CD4-positive, alpha-beta T cell (primary cell): ENCODE data around the gene MYBL2. TPM values are rescaled to one million over a fixed set of nuclear protein-coding genes. Genes with fewer than 3 reads are reported as not detected.

ENCODE experiments used
- ATAC-seq: fragments of 200-7000 bp; cut with Tn5 transposase; one replicate; pipeline ENCODE4 v1.10.0; 2022; ENCODE audit warnings: mild to moderate bottlenecking; ENCODE audit not compliant: poor library complexity
- CTCF ChIA-PET: fragments of 350-600 bp; sonication (Branson Sonifier 250); formaldehyde crosslinking; loops from one replicate; lab custom pipeline; 2021; ENCODE audit warnings: antibody characterized with exemption, inconsistent platforms; lab: Charles Lee
- POLR2A ChIA-PET: fragments of 350-600 bp; sonication (Branson Sonifier 250); formaldehyde crosslinking; loops from one replicate; lab custom pipeline; 2021; ENCODE audit warnings: antibody characterized with exemption, inconsistent platforms; lab: Charles Lee
- DNase-seq, 14 experiments: peaks; one replicate each; pipeline ENCODE4 v3.0.0-alpha.2; 2013 to 2020; ENCODE audit warnings: mixed read lengths in 2 of 14
- H3K27ac ChIP-seq, 2 donors: one replicate each; pipeline versions ENCODE4 v1.5.1 to v1.7.0; 2013; ENCODE audit warnings: low read length in 2 of 2, low read depth in 1 of 2, mild to moderate bottlenecking in 1 of 2
- H3K27me3 ChIP-seq, 2 experiments: 1 replicate in 1 of 2; 2 replicates in 1 of 2; pipeline versions ENCODE4 v1.6.1 to v1.7.0; 2013; ENCODE audit warnings: low read length in 2 of 2, control low read depth in 1 of 2, mild to moderate bottlenecking in 1 of 2, moderate library complexity in 1 of 2; ENCODE audit not compliant: insufficient read depth in 2 of 2, control insufficient read depth in 1 of 2
- H3K36me3 ChIP-seq: one replicate; pipeline ENCODE4 v1.6.1; 2013; ENCODE audit warnings: low read length, control low read depth; ENCODE audit not compliant: insufficient read depth
- H3K4me1 ChIP-seq: one replicate; pipeline ENCODE4 v1.6.1; 2013; ENCODE audit warnings: low read length, control low read depth; ENCODE audit not compliant: insufficient read depth
- H3K4me3 ChIP-seq: one replicate; pipeline ENCODE4 v1.5.1; 2013; ENCODE audit warnings: mild to moderate bottlenecking, low read length, moderate library complexity
- H3K9me3 ChIP-seq, 2 experiments: 1 replicate in 1 of 2; 2 replicates in 1 of 2; pipeline versions ENCODE4 v1.6.1 to v1.7.0; 2013; ENCODE audit warnings: low read length in 2 of 2, mild to moderate bottlenecking in 2 of 2, control low read depth in 1 of 2, moderate library complexity in 1 of 2; ENCODE audit not compliant: control insufficient read depth in 1 of 2, insufficient read depth in 1 of 2
- H3K27ac Mint-ChIP-seq: one replicate; pipeline ENCODE4 v1.8.0; 2020; ENCODE audit warnings: mixed read lengths
- H3K27me3 Mint-ChIP-seq: one replicate; pipeline ENCODE4 v1.8.0; 2021; ENCODE audit warnings: mixed read lengths
- H3K36me3 Mint-ChIP-seq: one replicate; pipeline ENCODE4 v1.8.0; 2021; ENCODE audit warnings: low read depth, mixed read lengths
- H3K4me1 Mint-ChIP-seq: one replicate; pipeline ENCODE4 v1.8.0; 2021; ENCODE audit warnings: low read depth, mixed read lengths
- H3K4me3 Mint-ChIP-seq: one replicate; pipeline ENCODE4 v1.8.0; 2020; ENCODE audit warnings: mild to moderate bottlenecking, mixed read lengths
- H3K9me3 Mint-ChIP-seq: one replicate; pipeline ENCODE4 v1.8.0; 2020; ENCODE audit warnings: mixed read lengths
- intact Hi-C, 2 experiments: fragments of 100-400 bp; cut with DNase I in 1 of 2; cut with micrococcal nuclease in 1 of 2; formaldehyde crosslinking; loops; one replicate each; pipeline versions ENCODE4 v1.15.1 to v1.9.0; 2023 to 2025; cut with DNase I, micrococcal nuclease
- polyA plus RNA-seq, 2 donors: library from polyadenylated mRNA; unstranded; fragments of 120-200 nt; gene quantifications; one replicate each; pipeline ENCODE4 v1.2.1, GENCODE V29; 2013
- total RNA-seq, 174 experiments: library from RNA in 2 of 174; stranded (reverse) in 2 of 174; gene quantifications; one replicate each; pipeline ENCODE4 v1.2.3 and lab custom pipeline; 2021 to 2026
- TF ChIP-seq, protein P1 (sequence below): fragments of 200-600 bp; IDR thresholded peaks from one replicate; pipeline ENCODE4 v1.8.0; 2022; ENCODE audit warnings: antibody characterized with exemption, mild to moderate bottlenecking

MYBL2 gene
- total RNA-seq: under 1 TPM; 0.56 to 0.69 TPM
- polyA plus RNA-seq (2013, experiment 1 of 2): 2.2 TPM
- polyA plus RNA-seq (2013, experiment 2 of 2): 3.9 TPM
- 0 to 180 (median 0.99) reads per million in 172 experiments for total RNA-seq (lab: John Stamatoyannopoulos, UW)

GRCh38 chr20:43666376-43667328 lies at the start of gene MYBL2:
TSS of gene MYBL2 (plus strand) at chr20:43667114. CDS start at chr20:43667284, 170 bp downstream.
- Mint-ChIP-seq H3K9me3 (no peaks in the 10 kb centered on the region), H3K27me3 (peaks cover 27% of the 10 kb centered on the region), H3K36me3 (no peaks in the 10 kb centered on the region), H3K4me3 (peak within 1 kb of the TSS; percentile 58), H3K27ac (no peak within 1 kb of the TSS), H3K4me1 (no peaks in the 10 kb centered on the region)
- H3K27ac ChIP-seq: no peak within 1 kb of the TSS
- ATAC-seq: peak; percentile 96
- peaks cover 16 to 24% of the 10 kb centered on the region in 2 experiments for H3K27me3 ChIP-seq
- peak; percentile 50 to 86 (median 64) for DNase-seq
- intact Hi-C loops: loop anchor here (2.0 to 5.0 kb wide), 2 partner anchors 56 to 76 kb away; partner anchors contain the start of gene IFT52 (in 1 of the 2)
- H3K4me3 ChIP-seq: peak within 1 kb of the TSS; percentile 61
- CTCF ChIA-PET: interaction anchor here (0.9 kb wide), 1 partner anchor 8 kb away, joined by 3 read pairs; no protein-coding TSS in a partner anchor
- H3K9me3 ChIP-seq: no peaks in the 10 kb centered on the region
- TF ChIP-seq, protein P1, sequence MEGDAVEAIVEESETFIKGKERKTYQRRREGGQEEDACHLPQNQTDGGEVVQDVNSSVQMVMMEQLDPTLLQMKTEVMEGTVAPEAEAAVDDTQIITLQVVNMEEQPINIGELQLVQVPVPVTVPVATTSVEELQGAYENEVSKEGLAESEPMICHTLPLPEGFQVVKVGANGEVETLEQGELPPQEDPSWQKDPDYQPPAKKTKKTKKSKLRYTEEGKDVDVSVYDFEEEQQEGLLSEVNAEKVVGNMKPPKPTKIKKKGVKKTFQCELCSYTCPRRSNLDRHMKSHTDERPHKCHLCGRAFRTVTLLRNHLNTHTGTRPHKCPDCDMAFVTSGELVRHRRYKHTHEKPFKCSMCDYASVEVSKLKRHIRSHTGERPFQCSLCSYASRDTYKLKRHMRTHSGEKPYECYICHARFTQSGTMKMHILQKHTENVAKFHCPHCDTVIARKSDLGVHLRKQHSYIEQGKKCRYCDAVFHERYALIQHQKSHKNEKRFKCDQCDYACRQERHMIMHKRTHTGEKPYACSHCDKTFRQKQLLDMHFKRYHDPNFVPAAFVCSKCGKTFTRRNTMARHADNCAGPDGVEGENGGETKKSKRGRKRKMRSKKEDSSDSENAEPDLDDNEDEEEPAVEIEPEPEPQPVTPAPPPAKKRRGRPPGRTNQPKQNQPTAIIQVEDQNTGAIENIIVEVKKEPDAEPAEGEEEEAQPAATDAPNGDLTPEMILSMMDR: no peak
- H3K36me3 ChIP-seq: no peaks in the 10 kb centered on the region
- POLR2A ChIA-PET: interaction anchor here (0.6 to 0.9 kb wide), 4 partner anchors 11 to 209 kb away, joined by 3 to 4 read pairs (median 3); partner anchors contain the start of gene SRSF6
- peaks cover 15% of the 10 kb centered on the region for H3K4me1 ChIP-seq

DNA sequence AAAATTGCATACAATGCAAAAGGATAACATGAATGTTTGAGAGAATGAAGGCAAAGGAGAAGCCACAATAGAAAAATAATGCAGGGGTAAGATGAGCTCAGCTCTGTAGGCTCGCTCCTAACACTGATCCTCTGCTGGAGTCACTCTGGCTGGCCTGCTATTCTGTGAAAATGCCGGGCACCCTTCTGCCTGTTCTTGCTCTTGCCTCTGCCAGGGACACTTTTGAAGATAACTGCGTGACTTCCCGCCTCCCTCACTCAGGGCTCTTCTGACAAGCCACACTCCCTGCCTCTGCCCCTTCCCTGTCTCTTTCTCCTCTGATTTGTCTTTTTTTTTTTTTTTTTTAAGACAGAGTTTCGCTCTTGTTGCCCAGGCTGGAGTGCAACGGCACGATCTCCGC lies 35.3 kb upstream of the MYBL2 start:
- H3K27ac Mint-ChIP-seq: no peak overlapping the region
- Histone ChIP-seq H3K4me3 (no peak overlapping the region), H3K4me1 (no peaks in the 10 kb centered on the region), H3K9me3 (no peaks in the 10 kb centered on the region), H3K27ac (no peak overlapping the region), H3K36me3 (peaks cover 15% of the 10 kb centered on the region), H3K27me3 (no peaks in the 10 kb centered on the region)
- H3K9me3 Mint-ChIP-seq: no peaks in the 10 kb centered on the region
- H3K4me1 Mint-ChIP-seq: no peaks in the 10 kb centered on the region
- no peaks in the 10 kb centered on the region for H3K27me3 Mint-ChIP-seq
- TF ChIP-seq, protein P1: no peak
- H3K36me3 Mint-ChIP-seq: peaks cover 56% of the 10 kb centered on the region
- DNase-seq (no peak), ATAC-seq (no peak)
- ChIA-PET POLR2A (no interaction called here), CTCF (no interaction called here)
- intact Hi-C loops: no loop called here
- no peak overlapping the region for H3K4me3 Mint-ChIP-seq

DNA sequence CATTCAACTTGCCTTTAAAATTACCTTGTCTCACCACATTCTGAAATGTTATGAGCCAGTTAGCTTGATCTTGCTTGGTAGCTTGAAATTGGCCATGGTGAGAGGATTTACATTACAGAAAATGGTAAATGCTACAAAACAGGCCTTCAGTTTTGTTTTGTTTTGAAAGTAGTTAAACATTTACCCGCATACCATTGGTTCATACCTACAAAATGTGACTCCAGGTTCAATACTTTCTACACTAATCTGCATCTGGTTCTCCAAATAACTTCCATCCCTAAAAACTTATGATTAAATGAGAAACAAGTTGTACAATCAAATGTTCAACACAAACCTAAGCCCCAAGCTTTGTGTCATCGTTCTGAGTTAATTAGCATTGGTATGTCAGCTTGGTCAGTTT lies 30.5 kb upstream of the MYBL2 start:
- Mint-ChIP-seq H3K27ac (no peak overlapping the region), H3K36me3 (peaks cover 53% of the 10 kb centered on the region), H3K27me3 (no peaks in the 10 kb centered on the region), H3K4me1 (no peaks in the 10 kb centered on the region), H3K4me3 (no peak overlapping the region), H3K9me3 (no peaks in the 10 kb centered on the region)
- Histone ChIP-seq H3K4me1 (no peaks in the 10 kb centered on the region), H3K9me3 (no peaks in the 10 kb centered on the region), H3K27me3 (no peaks in the 10 kb centered on the region), H3K36me3 (peaks cover 28% of the 10 kb centered on the region), H3K4me3 (no peak overlapping the region), H3K27ac (no peak overlapping the region)
- ATAC-seq (no peak), DNase-seq (no peak)
- intact Hi-C loops: no loop called here
- ChIA-PET CTCF (no interaction called here), POLR2A (no interaction called here)
- TF ChIP-seq, protein P1: no peak
